GM20000 (cell line): ENCODE data around the gene GSG1L.

ENCODE experiments used
- DNase-seq: peaks from one replicate; pipeline ENCODE4 v3.0.0; 2012; ENCODE audit warnings: low spot score
- CTCF ChIP-seq: IDR thresholded peaks from 2 replicates; pipeline ENCODE4 v1.5.1; 2012; ENCODE audit warnings: mild to moderate bottlenecking, control low read depth; ENCODE audit errors: extremely low read depth, missing control alignments

GSG1L gene

DNA sequence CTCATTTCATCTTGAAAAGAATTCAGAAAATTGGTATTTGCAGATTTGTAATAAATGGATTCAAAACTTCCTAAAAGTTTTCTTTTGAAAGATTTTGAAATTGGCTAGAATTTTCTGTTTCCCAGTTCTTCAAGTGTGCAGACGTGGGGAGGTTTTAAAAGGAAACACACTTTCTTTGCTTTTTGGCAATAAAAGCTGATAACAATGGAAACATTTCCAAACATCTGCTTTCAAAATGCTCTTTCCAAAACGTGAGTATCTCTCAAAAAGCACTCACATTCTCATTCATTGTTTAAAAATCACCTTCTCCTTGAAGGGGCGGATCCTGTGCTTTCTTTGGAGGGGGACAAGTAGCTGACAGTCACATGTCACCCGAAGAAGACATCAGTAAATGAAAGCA is 8.6 kb upstream of the GSG1L start:
- TF ChIP-seq CTCF: no peak
- no peak for DNase-seq

- no peak for TF ChIP-seq CTCF
Observed at GRCh38 chr16:28069971-28070794, 6.7 kb upstream of the GSG1L start.

DNA sequence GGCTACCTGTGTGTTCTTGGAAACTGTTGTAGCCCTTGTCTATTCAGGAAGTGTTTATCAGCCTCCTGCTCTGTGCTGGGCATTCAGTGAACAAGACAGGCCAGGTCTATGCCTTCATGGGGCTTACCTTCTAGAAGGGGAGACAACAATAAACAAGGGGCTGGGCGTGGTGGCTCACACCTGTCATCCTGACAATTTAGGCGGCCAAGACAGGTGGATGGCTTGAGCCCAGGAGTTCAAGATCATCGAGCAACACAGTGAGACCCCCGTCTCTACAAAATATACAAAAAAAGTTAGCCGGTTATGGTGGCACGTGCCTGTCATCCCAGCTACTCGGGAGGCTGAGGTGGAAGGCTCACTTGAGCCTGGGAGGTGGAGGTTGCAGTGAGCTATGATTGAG is 5.5 kb upstream of the GSG1L start:
- TF ChIP-seq CTCF: no peak
- no peak for DNase-seq

More at GRCh38 chr16:28069971-28070794, 6.7 kb upstream of the GSG1L start:
- no peak for DNase-seq

DNA sequence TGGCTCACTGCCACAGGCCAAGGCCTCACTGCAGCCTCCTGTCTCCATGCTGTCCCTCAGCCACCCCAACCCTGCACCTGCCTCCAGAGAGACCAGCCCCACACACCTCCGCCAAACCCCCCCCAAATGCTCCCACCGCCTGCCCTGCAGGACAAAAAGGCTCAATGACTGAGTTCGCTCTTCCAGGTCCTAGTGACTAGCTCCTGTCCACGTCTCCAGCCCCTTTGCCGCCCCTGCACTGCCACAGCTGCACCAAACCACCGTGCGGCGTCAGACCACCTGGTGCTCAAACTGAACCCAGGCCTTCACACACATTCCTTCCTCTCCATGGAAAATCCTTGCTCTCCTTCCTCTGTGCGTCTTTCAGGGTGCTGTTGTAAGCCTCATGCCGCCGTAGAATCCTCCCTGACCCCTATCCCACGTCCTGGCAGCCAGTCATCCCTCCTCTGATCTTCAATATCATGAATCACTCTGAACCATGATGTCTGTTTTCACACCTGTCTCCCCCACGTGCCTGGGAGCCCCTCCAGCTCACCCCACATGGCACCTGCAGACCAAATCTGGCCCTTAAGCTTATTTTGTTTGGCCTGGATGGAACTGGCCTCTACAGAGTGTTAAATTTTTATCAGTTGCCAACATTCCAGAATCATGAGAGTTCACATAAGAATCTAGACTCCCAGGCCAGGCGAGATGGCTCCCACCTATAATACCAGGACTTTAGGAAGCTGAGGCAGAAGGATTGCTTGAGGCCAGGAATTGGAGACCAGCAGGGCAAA is 4.3 kb upstream of the GSG1L start:
- no peak for TF ChIP-seq CTCF
- no peak for DNase-seq

DNA sequence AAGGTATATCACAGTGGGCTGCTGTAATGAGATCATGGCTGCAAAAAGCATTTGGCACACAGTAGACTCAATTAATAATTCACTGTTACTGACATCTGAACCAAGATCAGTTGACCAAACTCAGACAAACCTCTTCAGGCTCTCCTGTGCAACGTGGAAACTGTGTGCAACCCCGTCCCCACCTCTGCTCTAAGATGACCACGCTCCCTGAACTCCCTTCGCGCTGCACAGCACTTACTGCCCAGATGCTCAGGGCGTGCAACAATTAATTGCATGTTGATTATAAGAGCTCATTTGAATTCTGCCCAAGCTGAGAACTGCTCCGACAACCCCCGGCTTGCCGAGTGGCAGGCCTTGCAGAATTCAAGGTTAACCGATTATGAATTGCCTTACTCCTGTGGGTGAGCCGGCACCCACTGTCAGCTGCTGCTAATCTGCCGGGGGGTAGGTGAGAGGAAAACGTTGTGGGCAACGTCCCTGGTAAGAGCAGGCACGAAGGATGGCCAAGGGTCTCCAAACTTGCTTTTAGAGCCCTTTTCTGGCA is 1.3 kb upstream of the GSG1L start:
- DNase-seq: no peak
- TF ChIP-seq CTCF: no peak

DNA sequence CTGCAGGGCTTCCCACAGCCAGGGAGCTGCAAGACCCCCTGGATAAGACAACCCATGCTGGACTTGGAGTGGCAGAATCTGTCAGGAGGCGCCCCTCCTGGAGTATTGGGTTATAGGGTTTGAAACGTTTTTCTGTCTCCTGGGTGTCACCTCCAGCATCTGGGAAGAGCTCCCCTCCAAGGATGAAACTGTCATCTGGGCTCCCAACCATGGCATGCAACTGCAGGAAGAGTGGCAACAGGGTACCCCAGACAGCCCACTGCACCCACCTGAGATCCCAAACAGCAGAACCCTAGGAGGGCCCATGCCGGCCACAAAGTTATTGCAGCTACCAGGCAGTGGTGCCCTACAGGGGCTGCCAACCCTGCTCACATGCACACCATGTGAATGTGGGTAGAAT is 636 bp upstream of the GSG1L start:
- no peak for TF ChIP-seq CTCF

GRCh38 chr16:28062847-28063521 is 530 bp downstream of the GSG1L start:
- TF ChIP-seq CTCF: no peak
- peak; percentile 50 for DNase-seq

More for the DNA sequence above, 636 bp upstream of the GSG1L start:
- DNase-seq: no peak
